GM21390 (cell line): ENCODE data around the gene SLIT3.

Experiments used
- ATAC-seq: cut with Tn5 transposase; IDR thresholded peaks from one replicate; pipeline ENCODE4 v1.9.1; 2021; ENCODE audit not compliant: unreplicated experiment

Gene SLIT3

GRCh38 chr5:169272111-169272510, 28.8 kb downstream of the SLIT3 start:
- ATAC-seq = no peak

- ATAC-seq = no peak
These were observed 30.1 kb downstream of the SLIT3 start for GRCh38 chr5:169270827-169271226.

- no peak for ATAC-seq
These were observed 32.9 kb downstream of the SLIT3 start for GRCh38 chr5:169268019-169268418.

- no peak for ATAC-seq
These were observed 35.1 kb downstream of the SLIT3 start for GRCh38 chr5:169265888-169266287.

- ATAC-seq = no peak
These were observed 37.3 kb downstream of the SLIT3 start for GRCh38 chr5:169263591-169263990.

- ATAC-seq = no peak
These were observed 39.9 kb downstream of the SLIT3 start for GRCh38 chr5:169260896-169261569.

GRCh38 chr5:169258372-169259000, 42.5 kb downstream of the SLIT3 start:
- no peak for ATAC-seq

- ATAC-seq = no peak
These were observed 44.7 kb downstream of the SLIT3 start for GRCh38 chr5:169256191-169256590.

GRCh38 chr5:169253071-169253470, 47.9 kb downstream of the SLIT3 start:
- no peak for ATAC-seq

GRCh38 chr5:169251333-169252084, 49.4 kb downstream of the SLIT3 start:
- ATAC-seq = no peak

- no peak for ATAC-seq
These were observed 50.1 kb downstream of the SLIT3 start for GRCh38 chr5:169250887-169251286.

- no peak for ATAC-seq
These were observed 51.9 kb downstream of the SLIT3 start for GRCh38 chr5:169248996-169249395.

- ATAC-seq = no peak
These were observed 52.4 kb downstream of the SLIT3 start for GRCh38 chr5:169248550-169248949.

GRCh38 chr5:169244812-169245211, 56.1 kb downstream of the SLIT3 start:
- no peak for ATAC-seq

GRCh38 chr5:169243651-169244422, 57.1 kb downstream of the SLIT3 start:
- no peak for ATAC-seq

- no peak for ATAC-seq
These were observed 58.1 kb downstream of the SLIT3 start for GRCh38 chr5:169242849-169243186.

- ATAC-seq = no peak
These were observed 58.6 kb downstream of the SLIT3 start for GRCh38 chr5:169242175-169242848.

GRCh38 chr5:169229342-169229892, 71.5 kb downstream of the SLIT3 start:
- no peak for ATAC-seq

- ATAC-seq = no peak
These were observed 74.0 kb downstream of the SLIT3 start for GRCh38 chr5:169226895-169227294.

- no peak for ATAC-seq
These were observed 75.0 kb downstream of the SLIT3 start for GRCh38 chr5:169225830-169226356.
